Measurements from ENCODE around the gene GARNL3. TPM values are rescaled to one million over a fixed set of nuclear protein-coding genes. Genes with fewer than 3 reads are reported as not detected.

Gene GARNL3
- total and polyA plus RNA-seq, 2 of the 13 experiments (the other 11 are each of a cell fraction or from before 2014, with no cell fraction given): 3.9 to 11.0 TPM

DNA sequence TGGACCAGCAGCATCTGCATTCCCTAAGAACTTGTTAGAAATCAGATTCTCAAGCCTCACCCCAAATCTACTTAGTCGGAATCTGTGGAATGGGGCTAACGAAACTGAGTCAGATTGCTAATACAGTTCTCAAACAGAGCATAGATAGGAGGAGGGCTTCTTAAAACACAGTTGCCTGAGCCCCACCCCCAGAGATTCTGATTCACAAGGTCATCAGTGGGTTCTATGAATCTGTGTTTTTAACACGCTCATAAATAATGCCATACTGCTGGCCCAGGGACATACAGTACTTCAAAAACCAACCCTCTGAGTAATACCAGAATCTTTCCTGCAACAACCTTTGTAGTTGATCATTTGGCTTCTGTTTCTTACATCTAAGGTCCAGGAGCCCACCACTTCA, 32.9 kb upstream of the GARNL3 start (continued):
- TF ChIP-seq SRF (IDR thresholded peaks at IDR 0.05; ENCODE audit: low read depth, low read length) (no peak), ZBTB38 (CRISPR knock-in tag; IDR thresholded peaks at IDR 0.05) (no peak)

DNA sequence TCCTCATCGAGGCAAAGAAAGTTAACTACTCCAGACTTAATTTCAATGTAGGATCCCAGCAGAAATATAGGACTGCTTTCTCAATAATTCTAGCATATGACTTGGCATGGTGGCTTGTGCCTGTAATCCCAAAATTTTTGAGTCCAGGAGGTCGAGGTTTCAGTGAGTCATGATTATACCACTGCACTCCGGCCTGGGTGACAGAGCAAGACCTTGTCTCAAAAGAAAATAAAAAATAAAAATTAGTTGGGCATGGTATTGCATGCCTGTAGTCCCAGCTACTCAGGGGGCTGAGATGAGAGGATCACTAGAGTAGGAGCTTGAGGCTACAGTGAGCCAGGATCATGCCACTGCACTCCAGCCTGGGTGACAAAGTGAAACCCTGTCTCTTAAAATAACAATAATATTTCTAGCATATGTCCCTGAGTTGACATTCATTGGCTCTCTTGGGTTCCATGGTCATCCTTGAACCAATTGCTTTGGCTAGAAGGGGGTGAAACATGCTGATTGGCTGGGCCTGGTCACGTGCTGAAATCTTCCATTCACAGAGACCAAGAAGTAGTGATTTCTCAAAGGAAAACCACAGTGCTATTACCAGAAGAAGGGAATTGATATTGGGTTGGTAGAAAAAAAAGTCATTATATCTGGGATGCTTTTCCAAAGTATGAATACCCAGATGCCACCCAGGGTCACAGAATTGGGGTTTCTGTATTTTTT, 31.6 kb upstream of the GARNL3 start:
- Histone ChIP-seq H3K27ac (ENCODE audit: extremely low read length, insufficient read depth, low read length) (no peak overlapping the region), H3K9me3 (ENCODE audit: low read length) (no peaks in the 10 kb centered on the region), H3K4me2 (ENCODE audit: low read depth, low read length) (no peak overlapping the region), H3K4me1 (ENCODE audit: insufficient read depth, low read length) (no peaks in the 10 kb centered on the region), H2AFZ (ENCODE audit: low read length) (no peak overlapping the region), H4K20me1 (ENCODE audit: insufficient read depth, low read length) (no peaks in the 10 kb centered on the region), H3K79me2 (ENCODE audit: insufficient read depth, low read length) (no peaks in the 10 kb centered on the region), H3K36me3 (replicated peaks in 1 of 2; ENCODE audit: control insufficient read depth in 1 of 2, insufficient read depth in 2 of 2, low read length in 2 of 2) (peaks cover 0 to 3% of the 10 kb centered on the region in 2 experiments; a peak in 1 of 5 replicates), H3K9ac (ENCODE audit: insufficient read depth, low read depth, low read length) (no peak overlapping the region), H3K27me3 (ENCODE audit: control insufficient read depth in 1 of 2, insufficient read depth in 2 of 2, low read length in 2 of 2) (no peaks in the 10 kb centered on the region), H3K4me3 (replicated peaks in 1 of 3; ENCODE audit: insufficient read depth in 1 of 3, low read depth in 2 of 3, low read length in 3 of 3) (no peak overlapping the region)
- ChIA-PET CTCF (ENCODE audit: low intra/inter-chr PET ratio, low total read pairs) (no interaction called here), POLR2A (no interaction called here)
- WGBS (ENCODE audit: low lambda C conversion rate): 90% methylated on average over 4 of the region's 4 CpGs
- DNase-seq (ENCODE audit: low spot score) (no peak), FAIRE-seq (no peak), ATAC-seq (no peak)
- intact Hi-C loops (cut with micrococcal nuclease; ENCODE audit: unreplicated experiment): no loop called here
- TF ChIP-seq, protein P1, sequence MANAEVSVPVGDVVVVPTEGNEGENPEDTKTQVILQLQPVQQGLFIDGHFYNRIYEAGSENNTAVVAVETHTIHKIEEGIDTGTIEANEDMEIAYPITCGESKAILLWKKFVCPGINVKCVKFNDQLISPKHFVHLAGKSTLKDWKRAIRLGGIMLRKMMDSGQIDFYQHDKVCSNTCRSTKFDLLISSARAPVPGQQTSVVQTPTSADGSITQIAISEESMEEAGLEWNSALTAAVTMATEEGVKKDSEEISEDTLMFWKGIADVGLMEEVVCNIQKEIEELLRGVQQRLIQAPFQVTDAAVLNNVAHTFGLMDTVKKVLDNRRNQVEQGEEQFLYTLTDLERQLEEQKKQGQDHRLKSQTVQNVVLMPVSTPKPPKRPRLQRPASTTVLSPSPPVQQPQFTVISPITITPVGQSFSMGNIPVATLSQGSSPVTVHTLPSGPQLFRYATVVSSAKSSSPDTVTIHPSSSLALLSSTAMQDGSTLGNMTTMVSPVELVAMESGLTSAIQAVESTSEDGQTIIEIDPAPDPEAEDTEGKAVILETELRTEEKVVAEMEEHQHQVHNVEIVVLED (CRISPR knock-in tag; IDR thresholded peaks at IDR 0.05; ENCODE audit: borderline replicate concordance): no peak
- TF ChIP-seq CREB1 (IDR thresholded peaks at IDR 0.05) (no peak), CREB1 (CRISPR knock-in tag; IDR thresholded peaks at IDR 0.05) (no peak), ZNF20 (CRISPR knock-in tag; IDR thresholded peaks at IDR 0.05) (no peak), MTF2 (CRISPR knock-in tag; IDR thresholded peaks at IDR 0.05; ENCODE audit: borderline replicate concordance) (no peak)
- TF ChIP-seq, protein P2, sequence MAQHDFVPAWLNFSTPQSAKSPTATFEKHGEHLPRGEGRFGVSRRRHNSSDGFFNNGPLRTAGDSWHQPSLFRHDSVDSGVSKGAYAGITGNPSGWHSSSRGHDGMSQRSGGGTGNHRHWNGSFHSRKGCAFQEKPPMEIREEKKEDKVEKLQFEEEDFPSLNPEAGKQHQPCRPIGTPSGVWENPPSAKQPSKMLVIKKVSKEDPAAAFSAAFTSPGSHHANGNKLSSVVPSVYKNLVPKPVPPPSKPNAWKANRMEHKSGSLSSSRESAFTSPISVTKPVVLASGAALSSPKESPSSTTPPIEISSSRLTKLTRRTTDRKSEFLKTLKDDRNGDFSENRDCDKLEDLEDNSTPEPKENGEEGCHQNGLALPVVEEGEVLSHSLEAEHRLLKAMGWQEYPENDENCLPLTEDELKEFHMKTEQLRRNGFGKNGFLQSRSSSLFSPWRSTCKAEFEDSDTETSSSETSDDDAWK (CRISPR knock-in tag; IDR thresholded peaks at IDR 0.05): no peak
- TF ChIP-seq, protein P3, sequence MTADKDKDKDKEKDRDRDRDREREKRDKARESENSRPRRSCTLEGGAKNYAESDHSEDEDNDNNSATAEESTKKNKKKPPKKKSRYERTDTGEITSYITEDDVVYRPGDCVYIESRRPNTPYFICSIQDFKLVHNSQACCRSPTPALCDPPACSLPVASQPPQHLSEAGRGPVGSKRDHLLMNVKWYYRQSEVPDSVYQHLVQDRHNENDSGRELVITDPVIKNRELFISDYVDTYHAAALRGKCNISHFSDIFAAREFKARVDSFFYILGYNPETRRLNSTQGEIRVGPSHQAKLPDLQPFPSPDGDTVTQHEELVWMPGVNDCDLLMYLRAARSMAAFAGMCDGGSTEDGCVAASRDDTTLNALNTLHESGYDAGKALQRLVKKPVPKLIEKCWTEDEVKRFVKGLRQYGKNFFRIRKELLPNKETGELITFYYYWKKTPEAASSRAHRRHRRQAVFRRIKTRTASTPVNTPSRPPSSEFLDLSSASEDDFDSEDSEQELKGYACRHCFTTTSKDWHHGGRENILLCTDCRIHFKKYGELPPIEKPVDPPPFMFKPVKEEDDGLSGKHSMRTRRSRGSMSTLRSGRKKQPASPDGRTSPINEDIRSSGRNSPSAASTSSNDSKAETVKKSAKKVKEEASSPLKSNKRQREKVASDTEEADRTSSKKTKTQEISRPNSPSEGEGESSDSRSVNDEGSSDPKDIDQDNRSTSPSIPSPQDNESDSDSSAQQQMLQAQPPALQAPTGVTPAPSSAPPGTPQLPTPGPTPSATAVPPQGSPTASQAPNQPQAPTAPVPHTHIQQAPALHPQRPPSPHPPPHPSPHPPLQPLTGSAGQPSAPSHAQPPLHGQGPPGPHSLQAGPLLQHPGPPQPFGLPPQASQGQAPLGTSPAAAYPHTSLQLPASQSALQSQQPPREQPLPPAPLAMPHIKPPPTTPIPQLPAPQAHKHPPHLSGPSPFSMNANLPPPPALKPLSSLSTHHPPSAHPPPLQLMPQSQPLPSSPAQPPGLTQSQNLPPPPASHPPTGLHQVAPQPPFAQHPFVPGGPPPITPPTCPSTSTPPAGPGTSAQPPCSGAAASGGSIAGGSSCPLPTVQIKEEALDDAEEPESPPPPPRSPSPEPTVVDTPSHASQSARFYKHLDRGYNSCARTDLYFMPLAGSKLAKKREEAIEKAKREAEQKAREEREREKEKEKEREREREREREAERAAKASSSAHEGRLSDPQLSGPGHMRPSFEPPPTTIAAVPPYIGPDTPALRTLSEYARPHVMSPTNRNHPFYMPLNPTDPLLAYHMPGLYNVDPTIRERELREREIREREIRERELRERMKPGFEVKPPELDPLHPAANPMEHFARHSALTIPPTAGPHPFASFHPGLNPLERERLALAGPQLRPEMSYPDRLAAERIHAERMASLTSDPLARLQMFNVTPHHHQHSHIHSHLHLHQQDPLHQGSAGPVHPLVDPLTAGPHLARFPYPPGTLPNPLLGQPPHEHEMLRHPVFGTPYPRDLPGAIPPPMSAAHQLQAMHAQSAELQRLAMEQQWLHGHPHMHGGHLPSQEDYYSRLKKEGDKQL (CRISPR knock-in tag; IDR thresholded peaks at IDR 0.05; ENCODE audit: low read depth): no peak
- in situ Hi-C loops (cut with HindIII; ENCODE audit: extremely low pct_ligation_motif_present, low pct_unique_long_range_greater_than_20kb): no loop called here
- BruUV-seq (replicated peaks): no TSS peak
